Endometrium (tissue), 2 donors: ENCODE measurements around the gene MT1F.
"Not testable (repeated sequence)": the region's sequence is repeated elsewhere in the genome, so short reads cannot be mapped to it uniquely, and the experiment has no call there.

ENCODE experiments used
- FAIRE-seq: peaks from 2 replicates; lab custom pipeline; 2012; peaks lifted over from hg19 to GRCh38; lab: Jason Lieb, UNC
- donor health status: control.
- donor health status: control.

MT1F gene

DNA sequence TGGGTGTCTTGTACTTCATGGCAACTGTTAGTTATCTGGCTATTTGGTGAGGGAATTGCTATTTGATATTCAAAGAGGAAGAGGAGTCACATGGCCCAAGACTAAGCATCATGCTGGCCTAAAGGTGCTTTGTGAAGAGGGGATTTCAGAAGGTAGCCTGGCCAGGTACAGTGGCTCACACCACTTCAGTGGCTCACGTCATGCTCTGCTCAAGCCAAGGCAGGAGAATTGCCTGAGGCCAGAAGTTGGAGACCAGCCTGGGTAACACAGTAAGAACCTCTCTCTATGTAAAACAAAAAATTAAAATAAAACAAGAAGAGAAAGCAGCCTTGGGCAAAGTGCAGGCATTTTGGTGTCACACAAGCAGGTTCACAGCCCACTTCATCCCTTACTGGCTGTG, 12.4 kb upstream of the MT1F start:
- FAIRE-seq: no peak

DNA sequence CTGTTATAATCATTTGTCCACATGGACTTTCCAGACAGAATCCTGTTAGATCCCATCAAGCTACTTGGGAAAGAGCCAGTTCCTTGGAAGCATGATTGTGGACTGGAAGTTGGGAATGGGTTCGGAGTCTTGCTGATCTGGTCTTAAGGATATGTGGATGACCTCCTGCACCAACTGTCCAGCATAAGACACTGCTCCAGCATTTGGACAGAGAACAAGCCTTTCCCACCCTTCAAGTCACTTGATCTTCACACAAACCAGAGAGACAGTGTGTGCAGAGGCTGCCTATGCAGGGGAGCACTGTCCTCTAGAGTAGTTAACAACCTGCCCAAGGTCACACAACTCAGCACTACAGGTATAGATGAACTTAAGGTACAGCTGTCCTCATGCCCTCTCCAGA, 11.9 kb upstream of the MT1F start:
- no peak for FAIRE-seq

DNA sequence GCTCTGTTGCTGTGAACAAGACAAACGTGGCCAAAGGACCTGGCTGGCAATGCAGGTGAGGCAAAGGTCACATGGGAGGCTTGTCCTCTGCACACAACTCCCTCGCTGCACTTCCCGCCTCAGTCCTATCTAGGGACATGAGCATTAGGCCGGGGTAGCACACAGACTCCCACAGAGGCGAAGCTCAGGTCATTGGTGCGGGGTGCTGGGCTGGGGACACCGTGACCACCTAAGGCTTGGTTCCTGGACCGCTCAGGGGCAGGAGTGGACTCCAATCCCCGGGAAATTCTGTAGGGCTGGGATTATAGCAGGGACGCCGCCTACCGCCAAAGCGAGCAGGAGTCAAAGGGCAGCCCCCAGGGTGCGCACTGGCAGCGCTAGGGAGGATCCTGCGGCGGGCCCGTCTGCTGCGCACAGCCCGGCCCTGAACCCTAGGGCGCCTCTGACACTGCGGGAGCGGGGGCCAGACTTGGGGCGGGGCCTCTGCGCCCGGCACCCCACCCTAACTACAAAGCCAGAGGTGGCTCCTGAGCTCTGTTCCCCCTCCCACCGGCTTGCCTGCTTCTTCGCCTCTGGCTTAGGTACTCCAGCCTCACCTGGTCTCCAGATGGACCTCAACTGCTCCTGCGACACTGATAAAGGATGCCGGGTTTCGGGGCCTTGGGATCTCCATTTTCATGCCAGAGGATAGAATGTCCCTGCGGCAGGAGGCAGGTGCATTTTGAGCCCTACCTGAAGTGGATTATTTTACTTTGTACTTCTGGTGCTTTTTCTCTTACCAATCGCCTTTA, 9.9 kb upstream of the MT1F start:
- no peak for FAIRE-seq

DNA sequence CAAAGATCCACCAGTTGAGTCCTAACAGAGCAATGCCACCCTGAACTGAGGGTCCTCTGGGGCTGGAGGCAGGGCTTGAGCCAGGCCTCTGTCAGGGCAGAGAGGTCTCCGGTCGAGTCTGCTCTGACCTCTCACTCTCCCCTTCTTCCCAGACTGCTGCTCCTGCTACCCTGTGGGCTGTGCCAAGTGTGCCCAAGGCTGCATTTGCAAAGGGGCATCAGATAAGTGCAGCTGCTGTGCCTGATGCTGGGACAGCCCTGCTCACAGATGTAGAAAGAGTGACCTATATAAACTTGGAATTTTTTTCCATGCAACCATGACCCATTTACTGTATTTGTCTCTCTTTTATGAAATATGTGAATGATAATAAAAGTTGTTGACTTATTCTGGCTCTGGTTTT, 8.5 kb upstream of the MT1F start:
- FAIRE-seq: no peak

DNA sequence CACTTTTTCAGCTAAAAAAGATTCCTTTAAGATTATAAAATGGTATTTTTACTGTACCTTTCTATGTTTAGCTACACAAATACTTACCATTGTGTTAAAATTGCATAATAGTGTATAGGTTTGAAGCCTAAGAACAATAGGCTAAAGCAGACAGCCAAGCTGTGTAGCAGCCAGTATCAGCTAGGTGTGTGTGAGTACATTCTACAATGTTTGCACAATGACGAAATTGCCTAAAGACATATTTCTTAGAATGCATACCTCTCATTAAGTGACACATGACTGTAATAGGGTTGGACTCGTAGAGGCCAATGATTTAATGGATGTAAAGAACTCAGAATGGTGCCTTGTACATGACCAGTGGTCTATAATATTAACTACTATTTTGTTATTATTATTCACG, 7.9 kb upstream of the MT1F start:
- no peak for FAIRE-seq

DNA sequence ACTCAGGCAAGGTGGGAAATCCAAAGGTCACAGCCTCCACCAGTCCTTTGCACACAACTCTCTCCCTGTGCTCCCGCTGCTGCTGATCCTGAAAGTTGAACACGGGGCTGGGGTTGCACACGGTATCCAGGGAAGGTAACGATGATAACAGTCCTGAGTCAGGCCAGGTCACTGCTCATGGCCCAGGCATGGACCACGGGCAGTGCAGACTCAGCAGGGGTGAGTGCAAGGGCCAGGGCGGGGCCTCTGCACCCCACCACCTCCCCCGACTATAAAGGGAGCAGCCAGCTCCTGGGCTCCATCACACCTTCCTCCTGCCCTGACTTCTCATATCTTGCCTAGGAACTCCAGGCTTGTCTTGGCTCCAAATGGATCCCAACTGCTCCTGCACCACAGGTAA, 6.2 kb upstream of the MT1F start, which contains the start of gene MT1B:
MT1B (plus strand) TSS at position 301 of the 400 bp plus-strand sequence; CDS start at position 369, 68 bp downstream.
- FAIRE-seq: no peak

DNA sequence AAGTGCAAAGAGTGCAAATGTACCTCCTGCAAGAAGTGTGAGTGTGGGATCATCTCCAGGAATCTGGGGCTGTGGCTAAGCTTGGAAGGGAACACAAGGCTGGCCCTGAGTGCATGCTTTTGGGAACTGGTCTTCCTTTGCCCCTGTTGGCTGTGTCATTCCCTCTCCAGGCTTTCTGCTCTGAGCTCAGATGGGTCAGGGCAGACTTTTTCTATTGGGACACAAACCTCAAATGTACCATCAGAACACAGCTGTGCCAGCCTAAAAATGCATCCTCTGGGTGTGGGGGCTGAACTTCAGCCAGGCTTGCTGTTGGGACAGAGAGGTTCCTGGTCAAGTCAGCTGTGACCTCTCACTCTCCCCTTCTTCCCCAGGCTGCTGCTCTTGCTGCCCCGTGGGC, 5.2 kb upstream of the MT1F start:
- FAIRE-seq: no peak

DNA sequence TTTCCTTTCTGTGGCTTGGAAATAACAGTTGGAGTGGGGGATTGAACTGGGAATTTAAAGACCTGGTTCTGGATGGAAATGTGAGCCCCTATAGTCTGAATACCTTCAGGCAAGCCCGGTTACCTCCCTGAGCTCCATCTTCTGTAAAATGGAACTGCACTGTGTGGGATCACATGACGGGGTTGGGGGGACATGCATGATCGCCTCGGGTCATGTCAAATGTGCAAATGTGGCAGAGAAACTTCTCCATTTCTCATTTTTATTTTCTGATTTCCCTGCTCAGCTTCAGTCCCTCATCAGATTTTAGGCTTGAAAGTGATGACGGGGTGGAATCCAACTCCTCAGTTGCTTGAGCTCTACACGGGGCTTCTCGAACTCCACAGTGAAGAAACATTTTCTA, 4.5 kb upstream of the MT1F start:
- no peak for FAIRE-seq

DNA sequence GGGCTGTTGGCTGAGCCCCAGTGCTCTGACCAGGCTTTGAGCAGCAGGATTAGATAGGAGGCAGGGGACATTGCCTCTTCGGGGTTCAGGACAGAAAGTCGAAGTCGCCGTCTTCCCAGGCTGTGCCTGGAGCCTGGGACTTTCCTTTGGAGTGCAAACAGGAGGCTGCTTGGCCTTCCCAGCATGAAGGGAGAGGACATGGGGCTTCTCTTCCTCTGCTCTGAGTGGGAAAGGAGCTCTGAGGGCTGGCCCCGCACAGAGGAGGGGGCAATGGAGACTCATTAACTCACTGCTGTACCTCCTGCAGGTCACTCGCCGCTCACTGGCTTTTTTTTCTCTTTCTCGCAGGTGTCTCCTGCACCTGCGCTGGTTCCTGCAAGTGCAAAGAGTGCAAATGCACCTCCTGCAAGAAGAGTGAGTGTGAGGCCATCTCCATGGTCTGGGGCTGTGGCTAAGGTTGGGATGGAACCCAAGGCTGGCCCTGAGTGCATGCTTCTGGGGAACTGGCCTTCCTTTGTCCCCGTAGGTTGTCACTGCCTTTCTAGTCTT, 642 bp downstream of the MT1F start:
- FAIRE-seq: no peak

DNA sequence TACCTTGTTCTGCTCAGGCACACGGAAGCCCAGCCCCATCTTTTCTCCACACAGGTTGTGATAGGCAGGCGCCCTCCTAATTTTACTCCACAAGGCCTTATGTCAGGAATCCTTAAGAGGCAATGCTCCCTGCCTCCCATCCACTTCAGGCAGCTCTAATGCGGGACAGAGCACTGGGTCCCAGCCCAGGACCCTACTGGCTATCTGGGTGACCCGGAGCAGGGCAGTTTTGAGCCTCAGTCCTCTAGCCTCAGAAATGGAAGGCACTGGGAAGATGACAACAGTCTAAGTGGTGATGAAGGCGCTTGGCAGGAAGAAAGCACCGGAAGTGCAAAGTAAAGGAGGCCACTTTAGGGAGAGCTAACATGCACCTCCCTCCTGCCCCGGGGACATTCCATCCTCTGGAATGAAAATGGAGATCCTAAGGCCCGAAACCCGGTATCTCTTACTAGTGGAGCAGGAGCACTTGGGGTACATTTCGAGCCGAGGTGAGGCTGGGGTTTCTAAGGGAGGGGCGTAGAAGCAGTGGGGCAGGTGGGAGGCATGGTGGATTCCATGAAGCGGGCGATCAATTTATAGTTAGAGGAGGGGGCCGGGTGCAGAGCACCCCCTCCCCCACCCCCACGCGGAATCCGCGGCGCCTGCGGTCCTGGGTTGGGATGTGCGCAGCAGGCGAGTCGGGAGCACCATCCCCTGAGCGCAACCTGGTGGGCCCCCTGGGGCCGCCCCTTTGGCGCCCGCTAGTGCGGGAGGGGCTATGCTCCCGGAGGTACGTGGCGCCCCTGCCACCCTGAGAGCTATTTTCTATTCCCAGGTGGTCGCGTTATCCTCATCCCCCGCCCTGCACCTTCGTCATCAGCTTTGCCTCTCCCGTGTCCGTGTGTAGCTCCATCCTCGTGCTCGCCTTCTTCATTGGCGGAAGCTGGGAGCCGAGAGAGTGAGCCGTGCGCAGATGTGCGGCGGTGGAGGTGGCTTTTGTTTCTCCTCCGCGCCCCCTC, 4.9 kb downstream of the MT1F start:
- no peak for FAIRE-seq

DNA sequence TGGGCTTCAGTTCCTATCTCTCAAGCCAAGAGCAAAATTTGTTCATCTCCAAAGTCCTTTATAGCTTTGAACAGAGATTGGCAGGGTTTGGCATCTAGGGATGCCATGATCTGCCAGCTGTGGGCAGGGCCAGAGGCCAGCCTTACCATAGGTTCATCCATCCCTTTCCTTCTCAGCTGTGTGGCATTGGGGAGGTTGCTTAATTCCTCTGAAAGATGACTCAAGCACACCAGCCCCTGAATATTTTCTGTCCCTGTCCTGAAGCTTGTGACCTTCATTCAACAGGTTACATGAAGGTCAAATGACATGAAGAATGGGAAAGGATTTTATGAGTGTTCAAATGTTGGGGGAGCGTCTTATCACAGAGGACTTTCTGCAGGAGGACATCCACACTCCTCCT, 6.7 kb downstream of the MT1F start:
- no peak for FAIRE-seq

DNA sequence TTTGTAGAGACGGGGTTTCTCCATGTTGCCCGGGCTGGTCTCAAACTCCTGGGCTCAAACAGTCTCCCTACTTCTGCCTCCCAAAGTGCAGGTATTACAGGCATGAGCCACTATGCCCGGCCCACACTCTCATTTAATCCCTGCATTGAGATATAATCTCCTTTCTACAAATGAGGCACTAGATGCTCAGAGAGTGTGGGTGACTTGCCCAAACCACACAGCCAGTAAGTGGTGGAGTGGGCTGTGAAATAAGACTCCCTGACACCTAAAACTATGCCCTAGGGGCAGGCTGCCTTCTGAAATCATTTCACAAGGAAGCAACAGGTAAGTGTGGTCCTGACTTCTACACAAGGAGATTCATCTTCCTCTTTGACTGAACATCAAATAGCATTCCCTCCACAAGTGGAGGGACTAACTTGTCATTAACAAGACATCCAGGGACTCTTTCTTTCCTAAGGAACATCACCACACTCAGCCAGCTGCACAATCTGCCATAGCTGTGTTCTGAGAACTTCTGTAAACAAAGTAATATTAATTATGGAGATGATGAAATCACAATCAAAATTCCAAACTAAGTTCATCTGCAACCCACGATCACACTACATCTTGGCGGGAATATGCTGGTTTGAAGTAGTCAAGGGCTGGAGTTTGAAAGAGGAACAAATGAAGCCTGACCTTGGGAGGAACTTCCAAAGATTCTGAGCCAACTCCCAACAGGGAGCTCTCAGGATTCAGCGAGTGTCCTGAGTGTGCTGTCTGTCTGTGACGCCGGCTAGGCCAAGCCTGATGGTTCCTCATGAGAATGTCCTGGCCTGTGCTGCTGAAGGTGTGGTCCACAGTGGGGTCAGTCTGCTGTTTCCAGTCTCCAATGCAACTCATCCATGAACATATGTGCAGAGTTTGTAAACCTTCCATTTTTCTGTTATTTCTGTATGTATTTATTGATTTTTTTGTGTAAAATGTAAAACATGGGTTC, 7.8 kb downstream of the MT1F start:
- not testable (repeated sequence) for FAIRE-seq

DNA sequence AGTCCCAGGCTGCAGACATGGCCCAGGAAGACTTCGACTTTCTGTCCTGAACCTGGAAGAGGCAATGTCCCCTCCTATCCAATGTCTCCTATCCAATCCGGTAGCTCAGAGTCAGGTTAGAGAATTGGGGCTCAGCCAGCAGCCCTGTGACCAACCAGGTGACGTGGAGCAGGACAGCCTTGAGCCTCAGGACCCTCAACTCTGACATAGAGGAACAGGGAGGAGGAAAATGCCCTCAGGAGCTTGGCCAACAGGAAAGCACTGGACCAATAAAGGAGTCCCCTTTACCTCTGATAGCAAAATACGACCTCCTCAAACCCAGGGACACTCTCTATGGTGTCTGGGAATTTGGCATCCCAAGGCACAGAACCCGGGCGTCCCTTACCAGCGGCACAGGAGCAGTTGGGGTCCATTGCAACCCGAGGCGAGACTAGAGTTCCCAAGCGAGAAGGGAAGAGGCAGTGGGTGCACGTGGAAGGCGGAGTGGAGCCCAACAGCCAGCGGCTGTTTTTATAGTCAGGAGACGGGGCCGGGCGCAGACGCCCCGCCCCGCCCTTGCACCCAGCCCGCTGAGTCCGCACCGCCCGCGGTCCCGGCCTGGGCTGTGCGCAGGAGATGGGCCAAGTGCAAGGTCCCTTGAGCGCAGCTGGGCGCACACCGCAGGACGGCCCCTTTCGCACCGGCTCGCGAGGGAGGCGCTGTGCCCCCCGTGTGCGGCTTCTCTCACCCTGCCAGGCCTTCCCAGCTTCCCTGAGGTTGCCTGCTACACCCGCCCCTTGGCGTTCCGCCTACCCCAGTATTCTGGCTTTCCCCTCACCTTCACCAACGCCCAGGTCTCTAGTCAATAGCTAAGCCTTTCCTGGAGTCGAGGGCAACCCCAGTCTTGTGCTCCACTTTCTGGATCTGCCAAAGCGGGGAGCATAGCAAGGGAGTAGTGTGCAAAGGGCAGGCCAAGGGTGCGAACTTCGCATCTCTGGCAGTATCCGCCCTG, 10.1 kb downstream of the MT1F start, which contains the start of gene MT1G:
MT1G (minus strand) TSS at position 485 of the 991 bp plus-strand sequence; CDS start at position 413, 72 bp downstream.
- no peak for FAIRE-seq

DNA sequence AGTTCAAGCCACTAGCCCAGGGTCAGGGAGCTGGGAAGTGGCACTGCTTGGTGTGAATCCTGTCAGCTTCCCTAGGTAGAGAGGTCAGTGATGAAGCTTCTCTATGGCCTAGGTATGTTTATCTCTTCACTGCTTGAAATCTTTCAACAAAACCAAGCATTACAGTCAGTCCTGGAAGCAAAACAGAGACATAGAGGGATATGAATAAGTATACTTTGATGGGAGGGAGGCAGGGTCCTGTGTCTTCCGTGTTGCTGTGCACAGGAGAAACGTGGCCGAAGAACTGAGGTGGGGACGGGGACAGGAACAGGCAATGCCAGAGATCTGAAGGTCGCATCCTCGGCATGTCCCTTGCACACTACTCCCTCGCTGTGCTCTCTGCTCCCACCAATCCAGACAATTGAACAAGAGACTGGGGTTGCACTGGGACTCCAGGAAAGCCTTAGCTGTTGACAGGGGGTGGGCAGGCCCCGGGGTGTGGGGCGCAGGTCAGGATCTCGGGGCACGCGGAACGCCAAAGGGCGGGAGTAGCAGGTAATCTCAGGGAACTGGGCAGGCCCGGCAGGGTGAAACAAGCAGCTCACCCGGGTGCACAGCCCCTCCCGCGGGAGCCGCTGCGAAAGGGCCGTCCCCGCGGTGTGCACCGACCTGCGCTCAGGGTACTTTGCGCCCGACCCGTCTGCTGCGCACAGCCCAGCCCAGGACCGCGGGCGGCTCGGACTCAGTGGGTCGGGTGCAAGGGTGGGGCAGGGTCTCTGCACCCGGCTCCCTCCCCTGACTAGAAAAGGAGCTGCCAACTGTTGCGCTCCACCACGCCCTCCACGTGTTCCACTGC, 11.5 kb downstream of the MT1F start, which contains the start of gene MT1H:
MT1H (plus strand) TSS at position 810 of the 835 bp plus-strand sequence. CDS start 71 bp downstream, outside the sequence.
- no peak for FAIRE-seq

DNA sequence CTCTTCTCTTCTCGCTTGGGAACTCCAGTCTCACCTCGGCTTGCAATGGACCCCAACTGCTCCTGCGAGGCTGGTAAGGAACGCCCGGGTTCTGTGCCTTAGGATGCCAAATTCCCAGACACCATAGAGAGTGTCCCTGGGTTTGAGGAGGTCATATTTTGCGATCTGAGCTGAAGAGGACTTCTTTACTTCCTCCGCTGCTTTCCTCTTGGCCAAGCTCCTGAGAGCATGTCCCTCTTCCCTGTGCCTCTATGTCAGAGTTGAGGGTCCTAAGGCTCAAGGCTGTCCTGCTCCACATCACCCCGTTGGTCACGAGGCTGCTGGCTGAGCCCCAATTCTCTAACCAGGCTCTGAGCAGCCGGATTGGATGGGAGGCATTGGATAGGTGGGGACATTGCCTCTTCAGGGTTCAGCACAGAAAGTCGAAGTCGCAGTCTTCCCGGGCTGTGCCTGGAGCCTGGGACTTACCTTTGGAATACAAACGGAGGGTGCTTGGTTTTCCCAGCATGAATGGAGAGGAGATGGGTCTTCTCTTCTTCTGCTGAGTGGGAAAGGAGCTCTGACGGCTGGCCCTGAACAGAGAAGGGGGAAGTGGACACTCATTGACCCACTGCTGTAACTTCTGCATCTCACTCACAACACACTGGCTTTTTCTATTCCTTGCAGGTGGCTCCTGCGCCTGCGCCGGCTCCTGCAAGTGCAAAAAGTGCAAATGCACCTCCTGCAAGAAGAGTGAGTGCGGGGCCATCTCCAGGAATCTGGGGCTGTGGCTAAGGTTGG, 12.3 kb downstream of the MT1F start:
- no peak for FAIRE-seq

DNA sequence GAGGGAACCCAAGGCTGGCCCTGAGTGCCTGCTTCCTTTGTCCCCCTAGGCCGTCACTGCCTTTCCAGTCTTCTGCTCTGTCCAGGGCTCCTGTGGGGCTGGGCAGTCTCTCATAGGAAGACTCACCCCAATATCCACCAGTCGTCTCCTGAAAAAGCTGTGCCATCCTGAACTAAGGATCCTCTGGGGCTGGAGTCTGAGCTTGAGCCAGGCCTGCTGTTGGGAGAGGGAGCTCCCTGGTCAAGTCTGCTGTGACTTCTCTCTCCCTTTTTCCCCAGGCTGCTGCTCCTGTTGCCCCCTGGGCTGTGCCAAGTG, 12.8 kb downstream of the MT1F start:
- FAIRE-seq: no peak

DNA sequence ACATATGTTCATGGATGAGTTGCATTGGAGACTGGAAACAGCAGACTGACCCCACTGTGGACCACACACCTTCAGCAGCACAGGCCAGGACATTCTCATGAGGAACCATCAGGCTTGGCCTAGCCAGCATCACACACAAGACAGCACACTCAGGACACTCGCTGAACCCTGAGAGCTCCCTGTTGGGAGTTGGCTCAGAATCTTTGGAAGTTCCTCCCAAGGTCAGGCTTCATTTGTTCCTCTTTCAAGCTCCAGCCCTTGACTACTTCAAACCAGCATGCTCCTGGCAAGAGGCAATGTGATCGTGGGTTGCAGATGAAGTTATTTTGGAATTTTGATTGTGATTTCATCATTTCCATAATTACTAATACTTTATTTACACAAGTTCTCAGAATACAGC, 13.9 kb downstream of the MT1F start:
- not testable (repeated sequence) for FAIRE-seq

DNA sequence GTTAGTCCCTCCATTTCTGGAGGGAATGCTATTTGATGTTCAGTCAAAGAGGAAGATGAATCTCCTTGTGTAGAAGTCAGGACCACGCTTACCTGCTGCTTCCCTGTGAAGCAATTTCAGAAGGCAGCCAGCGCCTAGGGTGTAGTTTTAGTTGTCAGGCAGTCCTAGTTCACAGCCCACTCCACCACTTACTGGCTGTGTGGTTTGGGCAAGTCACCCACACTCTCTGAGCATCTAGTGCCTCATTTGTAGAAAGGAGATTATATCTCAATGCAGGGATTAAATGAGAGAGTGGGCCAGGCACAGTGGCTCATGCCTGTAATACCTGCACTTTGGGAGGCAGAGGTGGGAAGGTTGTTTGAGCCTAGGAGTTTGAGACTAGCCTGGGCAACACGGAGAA, 14.4 kb downstream of the MT1F start:
- not testable (repeated sequence) for FAIRE-seq
